ENCODE results near the gene SRRM4.

GRCh38 chr12:119118625-119119024 is 137.3 kb downstream of the SRRM4 start:
- TF ChIP-seq CTCF (conservative IDR thresholded peaks at IDR 0.05 in 1 of 2, IDR thresholded peaks at IDR 0.05 in 1 of 2; ENCODE audit: low read depth in 1 of 2, low read length in 2 of 2) (no peak), EZH2 (IDR thresholded peaks at IDR 0.05; ENCODE audit: low read length, missing control alignments) (no peak)
